ENCODE measurements around the gene PRRC2A. TPM values are rescaled to one million over a fixed set of nuclear protein-coding genes. Genes with fewer than 3 reads are reported as not detected.
A peak's percentile ranks its signal among the peaks of the same experiment; 100 is the strongest.

Gene PRRC2A
- total RNA-seq, 2 experiments from 2014 or later, result 206 to 215 TPM

DNA sequence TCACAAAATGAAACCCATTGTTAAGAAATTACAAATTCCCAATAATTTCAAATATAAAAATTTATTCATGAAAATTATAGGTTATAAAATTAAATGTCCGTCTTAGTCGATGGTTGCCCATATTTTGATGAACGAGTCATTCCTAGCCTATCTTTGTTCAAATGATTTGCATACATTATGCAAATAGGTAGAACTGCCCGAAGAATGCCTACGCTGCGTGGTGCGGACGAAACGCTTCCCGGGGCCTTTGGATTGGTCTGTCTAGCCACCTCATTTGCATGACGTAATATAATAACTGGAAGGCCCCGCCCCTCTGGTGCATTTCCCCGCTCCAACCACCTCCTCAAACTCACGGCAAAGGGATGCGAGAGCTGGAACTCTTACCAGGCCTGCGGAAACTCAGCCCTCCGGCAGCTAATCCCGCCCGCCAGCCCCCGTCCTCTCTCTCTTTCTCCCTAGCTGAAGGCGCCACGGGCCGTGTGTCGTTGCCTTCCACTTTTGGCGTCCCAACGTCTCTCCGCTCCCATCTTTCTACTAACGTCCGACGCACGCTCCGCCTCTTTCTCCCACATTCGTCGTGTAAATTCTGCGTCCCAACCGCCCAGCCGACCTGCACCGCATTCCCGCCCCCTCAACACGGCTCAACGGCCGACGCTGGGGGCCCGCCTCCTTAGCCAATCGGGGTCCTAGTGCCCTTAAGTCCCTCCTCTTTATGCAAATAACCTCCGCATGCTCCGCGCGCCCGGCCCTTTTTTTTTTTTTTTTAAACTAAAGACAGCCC lies 520 bp upstream of the PRRC2A start:
- intact Hi-C loops (cut with DNase I, micrococcal nuclease), result loop anchor here (1.0 to 2.0 kb wide), 5 partner anchors 32 to 73 kb away; partner anchors contain the start of genes BAG6 (in 2 of the 2), ATP6V1G2 (in 1 of the 2), C6orf47 (in 1 of the 2) and GPANK1 (in 1 of the 2)
- H3K27ac Mint-ChIP-seq, result peak overlapping the region; percentile 92
- no peaks in the 10 kb centered on the region for H3K27me3 Mint-ChIP-seq
- ChIA-PET POLR2A (interaction anchor here (0.6 to 4.9 kb wide), 16 partner anchors 26 to 1351 kb away, joined by 3 to 46 read pairs (median 4); partner anchors contain the start of genes ABHD16A, BAG6, C6orf47 and DDX39B), CTCF (interaction anchor here (0.9 to 1.0 kb wide), 2 partner anchors 21 to 69 kb away, joined by 4 read pairs; no protein-coding TSS in a partner anchor)
- H3K4me3 Mint-ChIP-seq, result peak overlapping the region; percentile 92
- H3K4me1 ChIP-seq (ENCODE audit: insufficient read depth, low read length), result peaks cover 46% of the 10 kb centered on the region
- H3K27ac ChIP-seq (ENCODE audit: low read depth in 1 of 2, low read length in 2 of 2), result peak overlapping the region; percentile 97 to 99
- peak overlapping the region; percentile 74 for H3K4me3 ChIP-seq (ENCODE audit: low read length)
- peaks cover 39% of the 10 kb centered on the region for H3K36me3 Mint-ChIP-seq (ENCODE audit: low read depth)
- H3K27me3 ChIP-seq (ENCODE audit: control insufficient read depth in 1 of 2, insufficient read depth in 2 of 2, low read length in 2 of 2), result no peaks in the 10 kb centered on the region
- DNase-seq, result peak; percentile 86 to 99 (median 95)
- H3K36me3 ChIP-seq (ENCODE audit: insufficient read depth, low read length), result peaks cover 26% of the 10 kb centered on the region
- peaks cover 52% of the 10 kb centered on the region for H3K4me1 Mint-ChIP-seq (ENCODE audit: low read depth)
- ATAC-seq (ENCODE audit: poor library complexity), result peak; percentile 79
- no peaks in the 10 kb centered on the region for H3K9me3 Mint-ChIP-seq
- no peaks in the 10 kb centered on the region for H3K9me3 ChIP-seq (ENCODE audit: control insufficient read depth in 1 of 2, insufficient read depth in 1 of 2, low read length in 2 of 2)
- TF ChIP-seq, protein P1, sequence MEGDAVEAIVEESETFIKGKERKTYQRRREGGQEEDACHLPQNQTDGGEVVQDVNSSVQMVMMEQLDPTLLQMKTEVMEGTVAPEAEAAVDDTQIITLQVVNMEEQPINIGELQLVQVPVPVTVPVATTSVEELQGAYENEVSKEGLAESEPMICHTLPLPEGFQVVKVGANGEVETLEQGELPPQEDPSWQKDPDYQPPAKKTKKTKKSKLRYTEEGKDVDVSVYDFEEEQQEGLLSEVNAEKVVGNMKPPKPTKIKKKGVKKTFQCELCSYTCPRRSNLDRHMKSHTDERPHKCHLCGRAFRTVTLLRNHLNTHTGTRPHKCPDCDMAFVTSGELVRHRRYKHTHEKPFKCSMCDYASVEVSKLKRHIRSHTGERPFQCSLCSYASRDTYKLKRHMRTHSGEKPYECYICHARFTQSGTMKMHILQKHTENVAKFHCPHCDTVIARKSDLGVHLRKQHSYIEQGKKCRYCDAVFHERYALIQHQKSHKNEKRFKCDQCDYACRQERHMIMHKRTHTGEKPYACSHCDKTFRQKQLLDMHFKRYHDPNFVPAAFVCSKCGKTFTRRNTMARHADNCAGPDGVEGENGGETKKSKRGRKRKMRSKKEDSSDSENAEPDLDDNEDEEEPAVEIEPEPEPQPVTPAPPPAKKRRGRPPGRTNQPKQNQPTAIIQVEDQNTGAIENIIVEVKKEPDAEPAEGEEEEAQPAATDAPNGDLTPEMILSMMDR (IDR thresholded peaks at IDR 0.05), result no peak

DNA sequence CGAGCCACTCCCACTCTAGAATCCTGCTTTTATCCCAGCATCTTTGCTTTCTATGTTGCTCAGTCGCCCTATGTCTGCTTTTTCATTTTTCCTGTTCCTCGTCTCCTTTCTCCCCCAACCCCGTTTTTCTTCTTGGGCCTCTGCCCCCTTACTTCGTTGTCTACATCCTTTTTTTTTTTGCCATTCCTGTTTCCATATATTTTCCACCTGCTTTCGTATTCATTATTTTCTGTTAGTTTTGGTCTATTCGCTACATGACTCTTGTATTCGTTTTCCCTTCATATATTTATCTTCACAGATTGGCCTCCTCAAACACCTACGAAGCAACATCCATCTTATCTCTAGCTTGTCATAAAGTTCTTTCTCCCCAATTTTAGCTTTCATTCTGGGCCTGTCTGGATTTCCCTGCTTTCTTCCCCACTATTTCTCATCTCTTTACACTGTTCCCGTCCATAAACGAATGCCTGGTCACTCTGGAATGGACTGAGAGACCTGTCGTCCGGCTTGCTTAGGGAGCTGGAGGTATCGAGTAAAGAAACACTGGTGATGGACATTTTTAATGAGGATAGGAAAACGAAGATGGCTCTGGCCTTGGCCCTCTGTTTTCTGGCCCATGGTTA lies 915 bp downstream of the PRRC2A start:
- Mint-ChIP-seq H3K9me3 (no peaks in the 10 kb centered on the region), H3K4me3 (peak overlapping the region; percentile 93), H3K27ac (peak overlapping the region; percentile 92)

More for the DNA sequence above, 915 bp downstream of the PRRC2A start:
- DNase-seq, result no peak
- POLR2A ChIA-PET, result interaction anchor here (0.6 to 4.9 kb wide), 10 partner anchors 23 to 1058 kb away, joined by 3 to 46 read pairs (median 4); partner anchors contain the start of genes BAG6, C6orf47, DDX39B and GPANK1
- H3K36me3 ChIP-seq (ENCODE audit: insufficient read depth, low read length), result peaks cover 40% of the 10 kb centered on the region
- no peak for ATAC-seq (ENCODE audit: poor library complexity)
- peaks cover 32% of the 10 kb centered on the region for H3K4me1 ChIP-seq (ENCODE audit: insufficient read depth, low read length)
- no peaks in the 10 kb centered on the region for H3K27me3 Mint-ChIP-seq
- CTCF ChIA-PET, result interaction anchor here (1.4 kb wide), 1 partner anchor 30 kb away, joined by 8 read pairs; the partner anchor contains the start of gene BAG6
- TF ChIP-seq, protein P1 (IDR thresholded peaks at IDR 0.05), result no peak
- no peaks in the 10 kb centered on the region for H3K9me3 ChIP-seq (ENCODE audit: control insufficient read depth in 1 of 2, insufficient read depth in 1 of 2, low read length in 2 of 2)
- H3K27me3 ChIP-seq (ENCODE audit: control insufficient read depth in 1 of 2, insufficient read depth in 2 of 2, low read length in 2 of 2), result no peaks in the 10 kb centered on the region
- peak overlapping the region; percentile 74 for H3K4me3 ChIP-seq (ENCODE audit: low read length)
- intact Hi-C loops (cut with DNase I, micrococcal nuclease), result loop anchor here (2.0 kb wide), 3 partner anchors 39 to 75 kb away; partner anchors contain the start of genes ATP6V1G2 (in 1 of the 2), C6orf47 (in 1 of the 2), GPANK1 (in 1 of the 2) and NFKBIL1 (in 1 of the 2)
- H3K27ac ChIP-seq (ENCODE audit: low read depth in 1 of 2, low read length in 2 of 2), result peak overlapping the region; percentile 89 to 97
- H3K4me1 Mint-ChIP-seq (ENCODE audit: low read depth), result peaks cover 37% of the 10 kb centered on the region
- peaks cover 53% of the 10 kb centered on the region for H3K36me3 Mint-ChIP-seq (ENCODE audit: low read depth)

Data from CD4-positive, alpha-beta T cell (primary cell).